HepG2 (cell line): Measurements from ENCODE around the gene PPP2R5D. TPM values are rescaled to one million over a fixed set of nuclear protein-coding genes. Genes with fewer than 3 reads are reported as not detected.
"Not testable (repeated sequence)": the region's sequence is repeated elsewhere in the genome, so short reads cannot be mapped to it uniquely, and the experiment has no call there.

Experiments
- ATAC-seq: fragments of 200-7000 bp; cut with Tn5 transposase; 3 replicates; pipeline ENCODE4 v1.9.1; 2020; ENCODE audit warnings: mild to moderate bottlenecking, moderate library complexity
- BruUV-seq: library from RNA; stranded (reverse); fragments of 400-500 nt; replicated peaks from 2 replicates; lab custom pipeline; 2021; lab: Mats Ljungman, UMichigan
- CTCF ChIA-PET: fragments of 300-600 bp; formaldehyde crosslinking; extraction: SDS; loops from one replicate; lab custom pipeline; 2021; ENCODE audit warnings: low total read pairs, inconsistent platforms, low intra/inter-chr PET ratio; lab: Yijun Ruan, JAX
- POLR2A ChIA-PET: fragments of 350-600 bp; sonication (Branson Sonifier 250); formaldehyde crosslinking; loops from one replicate; lab custom pipeline; 2020; ENCODE audit warnings: antibody characterized with exemption, inconsistent platforms; lab: Yijun Ruan, JAX
- DNase-seq: peaks from one replicate; pipeline ENCODE4 v3.0.0-alpha.2; 2015; ENCODE audit warnings: low spot score
- FAIRE-seq: peaks from 3 replicates; lab custom pipeline; 2011; peaks lifted over from hg19 to GRCh38; lab: Jason Lieb, UNC
- H2AFZ ChIP-seq: one replicate; pipeline ENCODE4 v1.6.1; 2011; ENCODE audit warnings: low read length, inconsistent platforms
- H3K27ac ChIP-seq: fragments of 300-600 bp; 3 replicates; pipeline ENCODE4 v1.8.0; 2011; ENCODE audit warnings: mixed run types, mild to moderate bottlenecking, mixed read lengths, low read length, inconsistent platforms; ENCODE audit not compliant: insufficient read depth; ENCODE audit errors: extremely low read length
- H3K27me3 ChIP-seq, 2 experiments: fragments of 200-600 bp in 1 of 2; 2 replicates in 1 of 2; 3 replicates in 1 of 2; pipeline versions ENCODE4 v1.6.0 to v1.8.0; 2011; ENCODE audit warnings: low read length in 2 of 2, mild to moderate bottlenecking in 2 of 2, moderate library complexity in 2 of 2, inconsistent platforms in 1 of 2; ENCODE audit not compliant: insufficient read depth in 2 of 2, control insufficient read depth in 1 of 2
- H3K36me3 ChIP-seq, 2 experiments: fragments of 200-600 bp in 1 of 2; replicated peaks in 1 of 2; 2 replicates in 1 of 2; 3 replicates in 1 of 2; pipeline versions ENCODE4 v1.5.1 to v1.8.0; 2011; ENCODE audit warnings: low read length in 2 of 2, inconsistent platforms in 1 of 2; ENCODE audit not compliant: insufficient read depth in 2 of 2, control insufficient read depth in 1 of 2
- H3K4me1 ChIP-seq: 2 replicates; pipeline ENCODE4 v1.5.1; 2012; ENCODE audit warnings: low read length, inconsistent platforms; ENCODE audit not compliant: insufficient read depth
- H3K4me2 ChIP-seq: 2 replicates; pipeline ENCODE4 v1.6.0; 2011; ENCODE audit warnings: low read depth, low read length, inconsistent platforms
- H3K4me3 ChIP-seq, 3 experiments: fragments of 200-600 bp in 1 of 3; sonication (generic), shearing (Covaris generic) in 1 of 3; replicated peaks in 1 of 3; 2 replicates each; pipeline ENCODE4 v1.5.1; 2011 to 2016; ENCODE audit warnings: low read length in 3 of 3, inconsistent platforms in 2 of 3, low read depth in 2 of 3, mild to moderate bottlenecking in 2 of 3, control low read depth in 1 of 3, mixed read lengths in 1 of 3; ENCODE audit not compliant: insufficient read depth in 1 of 3
- H3K79me2 ChIP-seq: one replicate; pipeline ENCODE4 v1.6.1; 2011; ENCODE audit warnings: low read length, inconsistent platforms; ENCODE audit not compliant: insufficient read depth
- H3K9ac ChIP-seq: 2 replicates; pipeline ENCODE4 v1.6.0; 2011; ENCODE audit warnings: mild to moderate bottlenecking, low read depth, low read length, inconsistent platforms; ENCODE audit not compliant: insufficient read depth
- H3K9me3 ChIP-seq: 2 replicates; pipeline ENCODE4 v1.5.1; 2012; ENCODE audit warnings: mild to moderate bottlenecking, low read length
- H4K20me1 ChIP-seq: 2 replicates; pipeline ENCODE4 v1.6.0; 2011; ENCODE audit warnings: inconsistent platforms, mild to moderate bottlenecking, low read length, moderate library complexity; ENCODE audit not compliant: insufficient read depth
- HNRNPK ChIP-seq: fragments of 200-400 bp; formaldehyde crosslinking; IDR thresholded peaks from 2 replicates; pipeline ENCODE4 v1.6.1; 2018; ENCODE audit warnings: low read length, low read depth, moderate library complexity, mild to moderate bottlenecking; ENCODE audit not compliant: poor library complexity, severe bottlenecking
- NCOA5 ChIP-seq: sonication (generic); formaldehyde crosslinking; IDR thresholded peaks from 2 replicates; pipeline ENCODE4 v1.4.0; 2020; ENCODE audit warnings: missing genetic modification reagents
- SMAD3 ChIP-seq: sonication (generic); formaldehyde crosslinking; IDR thresholded peaks from 2 replicates; pipeline ENCODE4 v1.4.0; 2020; ENCODE audit warnings: missing genetic modification reagents
- SMARCE1 ChIP-seq: fragments of 450-650 bp; IDR thresholded peaks from 2 replicates; pipeline ENCODE4 v1.6.1; 2017; ENCODE audit warnings: borderline replicate concordance
- SYNCRIP ChIP-seq: fragments of 200-400 bp; formaldehyde crosslinking; IDR thresholded peaks from 2 replicates; pipeline ENCODE4 v1.6.1; 2018; ENCODE audit warnings: mild to moderate bottlenecking, low read depth, low read length; ENCODE audit not compliant: insufficient read depth
- ZNF577 ChIP-seq: sonication (generic); formaldehyde crosslinking; IDR thresholded peaks from 2 replicates; pipeline ENCODE4 v1.4.0; 2020; ENCODE audit warnings: mild to moderate bottlenecking, low read depth, missing genetic modification reagents, borderline replicate concordance
- ZNF891 ChIP-seq: sonication (generic); formaldehyde crosslinking; IDR thresholded peaks from 2 replicates; pipeline ENCODE4 v1.5.0; 2020; ENCODE audit warnings: mild to moderate bottlenecking, missing genetic modification reagents
- WGBS: methylation state at CpG from one replicate; pipeline ENCODE4 v1.1.6; 2017; ENCODE audit warnings: low lambda C conversion rate; 5-methylcytosine and 5-hydroxymethylcytosine counted together
- in situ Hi-C: cut with HindIII; loops from 2 replicates; pipeline ENCODE4 v1.10.0; 2017; ENCODE audit warnings: low pct_unique_long_range_greater_than_20kb; ENCODE audit not compliant: extremely low pct_ligation_motif_present
- intact Hi-C: fragments of 100-400 bp; cut with micrococcal nuclease; formaldehyde crosslinking; loops from one replicate; pipeline ENCODE4 v1.10.0; 2022; ENCODE audit not compliant: unreplicated experiment
- polyA plus RNA-seq, 8 experiments: library from polyadenylated mRNA; depleted of rRNA in 3 of 8; stranded (reverse) in 7 of 8; unstranded in 1 of 8; fragments of >200 nt; fragmentation: Illumina TruSeq in 4 of 8; extraction: Trizol in 4 of 8; gene quantifications; 2 replicates each; pipeline versions ENCODE4 v1.2.1 to v1.2.3, GENCODE V29; 2011 to 2016; ENCODE audit warnings: low read depth in 4 of 8, missing spikeins in 1 of 8, mixed read lengths in 1 of 8; ENCODE audit not compliant: insufficient read depth in 1 of 8
- total RNA-seq, 5 experiments: library from RNA; depleted of rRNA; stranded (reverse); fragments of >200 nt; fragmentation: Illumina TruSeq; extraction: Trizol; gene quantifications; 2 replicates each; pipeline ENCODE4 v1.2.3, GENCODE V29; 2016; ENCODE audit warnings: low read depth in 1 of 5
- TF ChIP-seq, protein P1 (sequence below): sonication (generic); formaldehyde crosslinking; IDR thresholded peaks from 2 replicates; pipeline ENCODE4 v1.8.0; 2022; ENCODE audit warnings: missing genetic modification reagents, low read depth, mild to moderate bottlenecking, borderline replicate concordance
- TF ChIP-seq, protein P2 (sequence below): sonication (generic); formaldehyde crosslinking; conservative IDR thresholded peaks from 2 replicates; pipeline ENCODE4 v1.4.0; 2020; ENCODE audit warnings: missing genetic modification reagents
- TF ChIP-seq, protein P3 (sequence below), 2 experiments: sonication (generic) in 1 of 2; formaldehyde crosslinking in 1 of 2; IDR thresholded peaks; 2 replicates each; pipeline versions ENCODE4 v1.4.0 to v1.6.1; 2016 to 2020; ENCODE audit warnings: borderline replicate concordance in 1 of 2, low read depth in 1 of 2, mild to moderate bottlenecking in 1 of 2, missing genetic modification reagents in 1 of 2

Gene PPP2R5D
- total and polyA plus RNA-seq, 2 of the 13 experiments (the other 11 are each of a cell fraction or from before 2014, with no cell fraction given) = 53.7 to 60.4 TPM

DNA sequence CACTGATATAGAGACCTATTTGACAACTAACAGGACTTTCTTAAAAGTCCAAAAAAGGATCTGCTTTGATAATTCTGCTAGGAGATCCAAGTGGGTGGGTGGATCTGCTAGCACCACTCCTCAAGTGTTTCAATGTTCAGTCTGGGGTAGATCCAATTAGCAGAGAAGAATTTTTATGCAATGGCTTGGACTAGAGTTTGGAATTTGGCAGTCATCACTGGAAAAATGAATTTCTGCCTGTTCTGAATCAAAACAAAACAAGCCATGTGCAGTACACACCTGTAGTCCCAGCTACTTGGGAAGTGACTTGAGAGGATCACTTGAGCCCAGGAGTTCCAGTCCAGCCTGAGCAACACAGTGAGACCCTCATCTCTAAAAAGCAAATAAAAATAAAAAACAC is 36.4 kb upstream of the PPP2R5D start (continued):
- TF ChIP-seq, protein P1, sequence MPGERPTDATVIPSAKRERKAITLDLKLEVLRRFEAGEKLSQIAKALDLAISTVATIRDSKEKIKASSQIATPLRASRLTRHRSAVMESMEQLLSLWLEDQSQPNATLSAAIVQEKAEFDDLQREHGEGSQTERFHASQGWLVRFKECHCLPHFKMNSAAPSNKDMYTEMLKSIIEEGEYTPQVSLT (CRISPR knock-in tag) = no peak
- no peak for TF ChIP-seq SYNCRIP
- TF ChIP-seq, protein P2, sequence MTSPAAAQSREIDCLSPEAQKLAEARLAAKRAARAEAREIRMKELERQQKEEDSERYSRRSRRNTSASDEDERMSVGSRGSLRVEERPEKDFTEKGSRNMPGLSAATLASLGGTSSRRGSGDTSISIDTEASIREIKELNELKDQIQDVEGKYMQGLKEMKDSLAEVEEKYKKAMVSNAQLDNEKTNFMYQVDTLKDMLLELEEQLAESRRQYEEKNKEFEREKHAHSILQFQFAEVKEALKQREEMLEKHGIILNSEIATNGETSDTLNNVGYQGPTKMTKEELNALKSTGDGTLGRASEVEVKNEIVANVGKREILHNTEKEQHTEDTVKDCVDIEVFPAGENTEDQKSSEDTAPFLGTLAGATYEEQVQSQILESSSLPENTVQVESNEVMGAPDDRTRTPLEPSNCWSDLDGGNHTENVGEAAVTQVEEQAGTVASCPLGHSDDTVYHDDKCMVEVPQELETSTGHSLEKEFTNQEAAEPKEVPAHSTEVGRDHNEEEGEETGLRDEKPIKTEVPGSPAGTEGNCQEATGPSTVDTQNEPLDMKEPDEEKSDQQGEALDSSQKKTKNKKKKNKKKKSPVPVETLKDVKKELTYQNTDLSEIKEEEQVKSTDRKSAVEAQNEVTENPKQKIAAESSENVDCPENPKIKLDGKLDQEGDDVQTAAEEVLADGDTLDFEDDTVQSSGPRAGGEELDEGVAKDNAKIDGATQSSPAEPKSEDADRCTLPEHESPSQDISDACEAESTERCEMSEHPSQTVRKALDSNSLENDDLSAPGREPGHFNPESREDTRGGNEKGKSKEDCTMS (CRISPR knock-in tag) = no peak

DNA sequence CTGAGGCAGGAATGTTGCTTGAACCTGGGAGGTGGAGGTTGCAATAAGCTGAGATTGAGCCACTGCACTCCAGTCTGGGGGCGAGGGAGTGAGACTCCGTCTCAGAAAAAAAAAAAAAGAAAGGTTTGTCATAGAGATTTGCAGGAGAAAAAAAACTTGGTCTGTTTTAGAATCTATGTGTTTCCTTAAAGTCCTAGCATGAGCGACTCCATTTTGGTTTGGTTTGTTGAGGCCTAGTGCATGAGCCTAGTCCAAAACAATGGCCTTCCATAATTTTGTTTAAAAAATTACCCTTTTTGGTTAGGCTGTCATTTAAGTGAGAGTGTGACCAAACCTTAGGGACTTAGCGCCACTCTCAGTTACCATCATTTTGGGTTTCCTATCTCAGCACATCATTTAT is 32.0 kb upstream of the PPP2R5D start:
- H4K20me1 ChIP-seq = no peaks in the 10 kb centered on the region
- H3K4me2 ChIP-seq = no peak overlapping the region
- no peaks in the 10 kb centered on the region for H3K36me3 ChIP-seq
- CTCF ChIA-PET = no interaction called here
- H3K9me3 ChIP-seq = no peaks in the 10 kb centered on the region
- intact Hi-C loops = no loop called here
- no peaks in the 10 kb centered on the region for H3K4me1 ChIP-seq
- H3K4me3 ChIP-seq = no peak overlapping the region
- H3K27me3 ChIP-seq = no peaks in the 10 kb centered on the region
- 75% methylated on average over 4 of the region's 4 CpGs for WGBS
- POLR2A ChIA-PET = no interaction called here
- BruUV-seq = no TSS peak
- TF ChIP-seq SMAD3 (no peak), ZNF577 (CRISPR knock-in tag) (no peak), NCOA5 (no peak), ZNF891 (no peak), SMARCE1 (no peak), HNRNPK (no peak)
- TF ChIP-seq, protein P3, sequence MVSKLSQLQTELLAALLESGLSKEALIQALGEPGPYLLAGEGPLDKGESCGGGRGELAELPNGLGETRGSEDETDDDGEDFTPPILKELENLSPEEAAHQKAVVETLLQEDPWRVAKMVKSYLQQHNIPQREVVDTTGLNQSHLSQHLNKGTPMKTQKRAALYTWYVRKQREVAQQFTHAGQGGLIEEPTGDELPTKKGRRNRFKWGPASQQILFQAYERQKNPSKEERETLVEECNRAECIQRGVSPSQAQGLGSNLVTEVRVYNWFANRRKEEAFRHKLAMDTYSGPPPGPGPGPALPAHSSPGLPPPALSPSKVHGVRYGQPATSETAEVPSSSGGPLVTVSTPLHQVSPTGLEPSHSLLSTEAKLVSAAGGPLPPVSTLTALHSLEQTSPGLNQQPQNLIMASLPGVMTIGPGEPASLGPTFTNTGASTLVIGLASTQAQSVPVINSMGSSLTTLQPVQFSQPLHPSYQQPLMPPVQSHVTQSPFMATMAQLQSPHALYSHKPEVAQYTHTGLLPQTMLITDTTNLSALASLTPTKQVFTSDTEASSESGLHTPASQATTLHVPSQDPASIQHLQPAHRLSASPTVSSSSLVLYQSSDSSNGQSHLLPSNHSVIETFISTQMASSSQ (IDR thresholded peaks at IDR 0.05; ENCODE audit: low read depth) = no peak
- TF ChIP-seq, protein P3 (CRISPR knock-in tag; IDR thresholded peaks at IDR 0.05; ENCODE audit: borderline replicate concordance) = no peak
- H2AFZ ChIP-seq = no peak overlapping the region
- in situ Hi-C loops = no loop called here
- H3K9ac ChIP-seq = no peak overlapping the region
- no peaks in the 10 kb centered on the region for H3K79me2 ChIP-seq
- DNase-seq = no peak
- no peak for FAIRE-seq
- no peak for ATAC-seq
- H3K27ac ChIP-seq = no peak overlapping the region

DNA sequence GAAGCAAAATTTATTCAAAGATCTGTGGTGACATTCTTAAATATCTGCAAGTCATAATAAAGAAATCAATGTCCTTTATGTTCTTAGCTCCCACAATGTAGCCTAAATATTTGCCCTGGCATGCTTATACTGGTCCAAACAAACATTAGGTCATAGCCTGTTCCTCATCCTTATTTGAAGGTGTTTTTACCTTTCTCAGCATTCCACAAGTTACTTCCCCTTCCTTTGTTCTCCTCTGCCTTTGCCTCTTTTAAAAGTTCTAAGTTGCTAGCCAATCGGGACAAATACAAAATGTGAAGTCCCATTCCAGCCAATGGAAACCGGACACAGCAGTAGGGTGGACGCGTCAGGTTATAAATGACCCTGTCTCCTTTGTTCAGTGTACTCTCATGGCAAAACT is 30.0 kb upstream of the PPP2R5D start:
- H3K9me3 ChIP-seq, H2AFZ ChIP-seq, FAIRE-seq, H3K36me3 ChIP-seq, H3K27ac ChIP-seq, ATAC-seq, H3K9ac ChIP-seq, H3K4me3 ChIP-seq, H3K27me3 ChIP-seq, CTCF ChIA-PET, H3K4me1 ChIP-seq, H3K79me2 ChIP-seq, DNase-seq, BruUV-seq, POLR2A ChIA-PET, intact Hi-C loops, H3K4me2 ChIP-seq, H4K20me1 ChIP-seq, in situ Hi-C loops: not testable (repeated sequence)
- WGBS = 75% methylated on average over 4 of the region's 4 CpGs
